ENCODE data around the gene AMIGO3. TPM values are rescaled to one million over a fixed set of nuclear protein-coding genes. Genes with fewer than 3 reads are reported as not detected.

The AMIGO3 gene
- total and polyA plus RNA-seq, 2 donors (not counting 1 experiment from before 2014, with no cell fraction given) = 11.1 TPM; not detected in 1

GRCh38 chr3:49716169-49716568, 3.3 kb downstream of the AMIGO3 start:
- peaks cover 6 to 24% of the 10 kb centered on the region in 2 donors for H3K4me1 ChIP-seq (ENCODE audit: control insufficient read depth in 2 of 2, insufficient read depth in 2 of 2, low read length in 2 of 2)
- H2AFZ ChIP-seq (ENCODE audit: insufficient read depth, low read depth, low read length, poor library complexity, severe bottlenecking) = no peak overlapping the region
- Mint-ChIP-seq H3K27ac (no peak overlapping the region), H3K4me3 (no peak overlapping the region), H3K27me3 (no peaks in the 10 kb centered on the region), H3K4me1 (peaks cover 25% of the 10 kb centered on the region), H3K9me3 (ENCODE audit: insufficient read depth) (no peaks in the 10 kb centered on the region)
- H3K4me2 ChIP-seq (replicated peaks; ENCODE audit: low read depth, low read length, poor library complexity, severe bottlenecking) = no peak overlapping the region
- no peak overlapping the region for H3K27ac ChIP-seq (ENCODE audit: low read length in 2 of 2)
- POLR2A ChIA-PET = no interaction called here
- CTCF ChIA-PET = interaction anchor here (1.1 kb wide), 1 partner anchor 123 kb away, joined by 3 read pairs; no protein-coding TSS in a partner anchor
- whole genome bisulfite sequencing (ENCODE audit: insufficient coverage) = 93% methylated on average over 6 of the region's 7 CpGs
- H3K36me3 ChIP-seq (replicated peaks in 1 of 2; ENCODE audit: control extremely low read depth in 1 of 2, control insufficient read depth in 1 of 2, extremely low read depth in 1 of 2, insufficient read depth in 2 of 2, low read length in 1 of 2) = peaks cover 0 to 6% of the 10 kb centered on the region in 2 experiments
- H3K4me3 ChIP-seq (ENCODE audit: control extremely low read depth in 1 of 5, extremely low read depth in 1 of 5, insufficient read depth in 1 of 5, low read depth in 2 of 5, low read length in 4 of 5) = no peak overlapping the region
- H3K79me2 ChIP-seq (ENCODE audit: control insufficient read depth, insufficient read depth, low read length) = peaks cover 4% of the 10 kb centered on the region
- no peaks in the 10 kb centered on the region for H3K9me3 ChIP-seq (ENCODE audit: control extremely low read depth in 1 of 3, control insufficient read depth in 2 of 3, insufficient read depth in 1 of 3, low read length in 2 of 3)
- no peaks in the 10 kb centered on the region for H4K20me1 ChIP-seq (ENCODE audit: control insufficient read depth, insufficient read depth, low read length, poor library complexity, severe bottlenecking)
- no peak for TF ChIP-seq EZH2 (IDR thresholded peaks at IDR 0.05; ENCODE audit: borderline replicate concordance, insufficient read depth, low read depth, low read length, poor library complexity, severe bottlenecking)
- TF ChIP-seq, protein P1, sequence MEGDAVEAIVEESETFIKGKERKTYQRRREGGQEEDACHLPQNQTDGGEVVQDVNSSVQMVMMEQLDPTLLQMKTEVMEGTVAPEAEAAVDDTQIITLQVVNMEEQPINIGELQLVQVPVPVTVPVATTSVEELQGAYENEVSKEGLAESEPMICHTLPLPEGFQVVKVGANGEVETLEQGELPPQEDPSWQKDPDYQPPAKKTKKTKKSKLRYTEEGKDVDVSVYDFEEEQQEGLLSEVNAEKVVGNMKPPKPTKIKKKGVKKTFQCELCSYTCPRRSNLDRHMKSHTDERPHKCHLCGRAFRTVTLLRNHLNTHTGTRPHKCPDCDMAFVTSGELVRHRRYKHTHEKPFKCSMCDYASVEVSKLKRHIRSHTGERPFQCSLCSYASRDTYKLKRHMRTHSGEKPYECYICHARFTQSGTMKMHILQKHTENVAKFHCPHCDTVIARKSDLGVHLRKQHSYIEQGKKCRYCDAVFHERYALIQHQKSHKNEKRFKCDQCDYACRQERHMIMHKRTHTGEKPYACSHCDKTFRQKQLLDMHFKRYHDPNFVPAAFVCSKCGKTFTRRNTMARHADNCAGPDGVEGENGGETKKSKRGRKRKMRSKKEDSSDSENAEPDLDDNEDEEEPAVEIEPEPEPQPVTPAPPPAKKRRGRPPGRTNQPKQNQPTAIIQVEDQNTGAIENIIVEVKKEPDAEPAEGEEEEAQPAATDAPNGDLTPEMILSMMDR (IDR thresholded peaks at IDR 0.05) = no peak
- intact Hi-C loops (cut with micrococcal nuclease) = no loop called here
- H3K27me3 ChIP-seq (replicated peaks in 1 of 4; ENCODE audit: control extremely low read depth in 1 of 4, control insufficient read depth in 3 of 4, insufficient read depth in 4 of 4, low read length in 3 of 4) = no peaks in the 10 kb centered on the region
- no peak overlapping the region for H3K9ac ChIP-seq (ENCODE audit: low read length)
- DNase-seq = no peak
- no peak for ATAC-seq (ENCODE audit: low read depth)

GRCh38 chr3:49715611-49716121, 3.8 kb downstream of the AMIGO3 start:
- TF ChIP-seq, protein P1 (IDR thresholded peaks at IDR 0.05) = no peak
- no peak for TF ChIP-seq EZH2 (IDR thresholded peaks at IDR 0.05; ENCODE audit: borderline replicate concordance, insufficient read depth, low read depth, low read length, poor library complexity, severe bottlenecking)
- Mint-ChIP-seq H3K4me3 (no peak overlapping the region), H3K4me1 (peaks cover 20% of the 10 kb centered on the region), H3K27me3 (no peaks in the 10 kb centered on the region), H3K27ac (no peak overlapping the region), H3K9me3 (ENCODE audit: insufficient read depth) (no peaks in the 10 kb centered on the region)
- ATAC-seq (ENCODE audit: low read depth) (no peak), DNase-seq (peak; percentile 25)
- Histone ChIP-seq H3K9me3 (ENCODE audit: control extremely low read depth in 1 of 3, control insufficient read depth in 2 of 3, insufficient read depth in 1 of 3, low read length in 2 of 3) (no peaks in the 10 kb centered on the region), H2AFZ (ENCODE audit: insufficient read depth, low read depth, low read length, poor library complexity, severe bottlenecking) (no peak overlapping the region), H3K4me2 (replicated peaks; ENCODE audit: low read depth, low read length, poor library complexity, severe bottlenecking) (no peak overlapping the region), H3K4me1 (ENCODE audit: control insufficient read depth in 2 of 2, insufficient read depth in 2 of 2, low read length in 2 of 2) (peaks cover 6 to 24% of the 10 kb centered on the region in 2 donors), H3K27ac (ENCODE audit: low read length in 2 of 2) (no peak overlapping the region), H3K9ac (ENCODE audit: low read length) (no peak overlapping the region), H3K79me2 (ENCODE audit: control insufficient read depth, insufficient read depth, low read length) (peaks cover 4% of the 10 kb centered on the region), H4K20me1 (ENCODE audit: control insufficient read depth, insufficient read depth, low read length, poor library complexity, severe bottlenecking) (no peaks in the 10 kb centered on the region), H3K4me3 (ENCODE audit: control extremely low read depth in 1 of 5, extremely low read depth in 1 of 5, insufficient read depth in 1 of 5, low read depth in 2 of 5, low read length in 4 of 5) (no peak overlapping the region), H3K27me3 (replicated peaks in 1 of 4; ENCODE audit: control extremely low read depth in 1 of 4, control insufficient read depth in 3 of 4, insufficient read depth in 4 of 4, low read length in 3 of 4) (no peaks in the 10 kb centered on the region), H3K36me3 (replicated peaks in 1 of 2; ENCODE audit: control extremely low read depth in 1 of 2, control insufficient read depth in 1 of 2, extremely low read depth in 1 of 2, insufficient read depth in 2 of 2, low read length in 1 of 2) (peaks cover 0 to 5% of the 10 kb centered on the region in 2 experiments)
- ChIA-PET POLR2A (interaction anchor here (1.0 kb wide), 1 partner anchor 9 kb away, joined by 5 read pairs; the partner anchor contains the start of gene GMPPB), CTCF (no interaction called here)
- intact Hi-C loops (cut with micrococcal nuclease) = no loop called here
- 96% methylated on average over 13 of the region's 13 CpGs for WGBS (ENCODE audit: insufficient coverage)

Measured in B cell (primary cell).